Suprapubic skin (tissue), 4 donors: ENCODE data around the gene KCNN1.

Experiments used
- POLR2A ChIP-seq, 2 donors: fragments of 450-650 bp; IDR thresholded peaks; one replicate each; pipeline ENCODE4 v1.6.1; 2017; ENCODE audit warnings: antibody characterized with exemption in 2 of 2, mild to moderate bottlenecking in 2 of 2, moderate library complexity in 2 of 2
- POLR2AphosphoS5 ChIP-seq, 3 donors: sonication (generic); formaldehyde crosslinking; IDR thresholded peaks; one replicate each; pipeline ENCODE4 v1.6.1; 2017; ENCODE audit warnings: antibody characterized with exemption in 3 of 3
- TF ChIP-seq, protein P1 (sequence below), 2 donors: fragments of 200-600 bp in 1 of 2; fragments of 450-650 bp in 1 of 2; sonication (generic) in 1 of 2; IDR thresholded peaks; one replicate each; pipeline ENCODE4 v1.5.1; 2016 to 2019; ENCODE audit warnings: antibody characterized with exemption in 2 of 2, mild to moderate bottlenecking in 1 of 2, moderate library complexity in 1 of 2

DNA sequence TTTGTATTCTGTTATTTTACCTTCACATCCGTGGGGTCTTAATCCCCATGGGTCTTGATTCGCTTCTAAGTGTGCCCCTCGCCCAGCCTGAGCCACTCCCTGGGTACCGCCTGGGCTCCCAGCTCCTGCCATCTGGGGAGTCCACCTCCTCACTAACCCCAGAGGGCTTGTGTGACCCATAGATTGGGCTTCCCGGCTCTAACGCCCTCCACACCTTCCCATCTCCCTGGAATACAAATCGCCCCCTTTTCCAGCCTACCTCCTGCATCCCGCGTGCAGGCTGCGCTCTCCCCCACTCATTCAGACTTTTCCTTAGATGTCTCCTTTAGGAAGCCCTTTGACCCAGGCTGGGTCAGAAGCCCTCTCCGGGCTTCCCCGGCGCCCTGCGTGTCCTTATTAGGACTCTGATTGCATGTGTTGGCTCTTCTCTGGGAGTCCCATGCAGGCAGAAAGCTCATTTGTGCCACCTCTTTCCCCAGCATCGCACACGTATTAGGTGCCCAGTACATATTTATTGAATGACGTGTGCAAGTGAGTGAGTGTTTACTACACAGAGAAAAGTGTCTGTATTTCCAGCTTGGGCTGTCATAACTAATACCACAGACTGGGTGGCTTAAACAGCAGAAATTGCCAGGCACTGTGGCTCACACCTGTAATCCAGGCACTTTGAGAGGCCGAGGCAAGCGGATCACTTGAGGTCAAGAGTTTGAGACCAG lies 33.3 kb upstream of the KCNN1 start:
- TF ChIP-seq, protein P1, sequence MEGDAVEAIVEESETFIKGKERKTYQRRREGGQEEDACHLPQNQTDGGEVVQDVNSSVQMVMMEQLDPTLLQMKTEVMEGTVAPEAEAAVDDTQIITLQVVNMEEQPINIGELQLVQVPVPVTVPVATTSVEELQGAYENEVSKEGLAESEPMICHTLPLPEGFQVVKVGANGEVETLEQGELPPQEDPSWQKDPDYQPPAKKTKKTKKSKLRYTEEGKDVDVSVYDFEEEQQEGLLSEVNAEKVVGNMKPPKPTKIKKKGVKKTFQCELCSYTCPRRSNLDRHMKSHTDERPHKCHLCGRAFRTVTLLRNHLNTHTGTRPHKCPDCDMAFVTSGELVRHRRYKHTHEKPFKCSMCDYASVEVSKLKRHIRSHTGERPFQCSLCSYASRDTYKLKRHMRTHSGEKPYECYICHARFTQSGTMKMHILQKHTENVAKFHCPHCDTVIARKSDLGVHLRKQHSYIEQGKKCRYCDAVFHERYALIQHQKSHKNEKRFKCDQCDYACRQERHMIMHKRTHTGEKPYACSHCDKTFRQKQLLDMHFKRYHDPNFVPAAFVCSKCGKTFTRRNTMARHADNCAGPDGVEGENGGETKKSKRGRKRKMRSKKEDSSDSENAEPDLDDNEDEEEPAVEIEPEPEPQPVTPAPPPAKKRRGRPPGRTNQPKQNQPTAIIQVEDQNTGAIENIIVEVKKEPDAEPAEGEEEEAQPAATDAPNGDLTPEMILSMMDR (IDR thresholded peaks at IDR 0.05), result no peak
- no peak for TF ChIP-seq POLR2AphosphoS5 (IDR thresholded peaks at IDR 0.05)
- TF ChIP-seq POLR2A (IDR thresholded peaks at IDR 0.05), result no peak
